ENCODE measurements around the gene DPP7.
"Not testable (repeated sequence)": the region's sequence is repeated elsewhere in the genome, so short reads cannot be mapped to it uniquely, and the experiment has no call there.

DPP7 gene

DNA sequence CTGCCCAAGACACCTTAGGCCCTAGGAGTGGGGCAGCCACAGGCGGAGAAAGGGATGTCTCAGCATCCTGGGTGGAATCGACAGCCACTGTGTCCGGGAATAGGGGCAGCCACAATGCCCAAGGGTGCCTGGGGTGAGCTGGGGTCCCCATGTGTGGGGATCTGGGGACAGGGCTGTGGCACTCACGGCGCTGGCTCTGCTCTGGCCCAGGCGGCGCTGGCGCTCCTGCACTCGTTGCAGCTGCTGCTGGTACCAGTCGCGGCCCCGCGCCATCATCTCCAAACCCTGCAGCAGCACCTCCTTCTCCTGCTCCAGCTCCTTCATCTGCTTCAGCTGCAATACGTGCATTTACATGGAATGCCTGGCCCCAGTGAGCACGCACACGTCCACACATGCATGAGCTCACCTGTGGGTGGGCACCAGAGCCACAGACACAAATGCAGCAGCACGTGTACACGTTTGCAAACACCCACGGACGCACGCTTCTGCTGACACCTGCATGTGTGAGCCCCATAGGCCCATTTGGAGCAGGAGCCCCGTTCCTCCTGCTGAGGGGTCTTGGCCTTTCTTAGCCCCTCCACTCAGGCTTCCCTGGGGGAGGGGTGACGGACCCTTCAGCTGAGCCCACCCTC, 49.1 kb downstream of the DPP7 start:
- no peak for DNase-seq (ENCODE audit: low read depth)
- H3K4me3 ChIP-seq (ENCODE audit: low read depth, low read length): no peak overlapping the region
- TF ChIP-seq, protein P1, sequence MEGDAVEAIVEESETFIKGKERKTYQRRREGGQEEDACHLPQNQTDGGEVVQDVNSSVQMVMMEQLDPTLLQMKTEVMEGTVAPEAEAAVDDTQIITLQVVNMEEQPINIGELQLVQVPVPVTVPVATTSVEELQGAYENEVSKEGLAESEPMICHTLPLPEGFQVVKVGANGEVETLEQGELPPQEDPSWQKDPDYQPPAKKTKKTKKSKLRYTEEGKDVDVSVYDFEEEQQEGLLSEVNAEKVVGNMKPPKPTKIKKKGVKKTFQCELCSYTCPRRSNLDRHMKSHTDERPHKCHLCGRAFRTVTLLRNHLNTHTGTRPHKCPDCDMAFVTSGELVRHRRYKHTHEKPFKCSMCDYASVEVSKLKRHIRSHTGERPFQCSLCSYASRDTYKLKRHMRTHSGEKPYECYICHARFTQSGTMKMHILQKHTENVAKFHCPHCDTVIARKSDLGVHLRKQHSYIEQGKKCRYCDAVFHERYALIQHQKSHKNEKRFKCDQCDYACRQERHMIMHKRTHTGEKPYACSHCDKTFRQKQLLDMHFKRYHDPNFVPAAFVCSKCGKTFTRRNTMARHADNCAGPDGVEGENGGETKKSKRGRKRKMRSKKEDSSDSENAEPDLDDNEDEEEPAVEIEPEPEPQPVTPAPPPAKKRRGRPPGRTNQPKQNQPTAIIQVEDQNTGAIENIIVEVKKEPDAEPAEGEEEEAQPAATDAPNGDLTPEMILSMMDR (IDR thresholded peaks at IDR 0.05; ENCODE audit: control insufficient read depth, extremely low read depth, insufficient read depth): no peak

DNA sequence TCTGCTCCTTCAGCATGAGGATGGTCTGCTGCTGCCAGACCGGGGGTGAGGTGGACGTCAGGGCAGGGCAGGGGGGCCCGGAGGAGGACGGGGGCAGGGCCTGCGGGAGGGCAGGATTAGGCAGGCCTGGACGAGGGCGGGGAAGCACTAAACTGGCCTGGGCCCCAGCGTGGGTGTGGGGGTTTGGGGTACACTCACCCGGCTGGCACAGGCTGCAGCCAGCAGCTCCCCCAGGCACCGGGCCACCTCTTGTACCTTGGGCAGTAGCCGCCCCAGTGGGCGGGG, 49.7 kb downstream of the DPP7 start:
- DNase-seq (ENCODE audit: low read depth): no peak
- TF ChIP-seq, protein P1 (IDR thresholded peaks at IDR 0.05; ENCODE audit: control insufficient read depth, extremely low read depth, insufficient read depth): no peak
- no peak overlapping the region for H3K4me3 ChIP-seq (ENCODE audit: low read depth, low read length)

DNA sequence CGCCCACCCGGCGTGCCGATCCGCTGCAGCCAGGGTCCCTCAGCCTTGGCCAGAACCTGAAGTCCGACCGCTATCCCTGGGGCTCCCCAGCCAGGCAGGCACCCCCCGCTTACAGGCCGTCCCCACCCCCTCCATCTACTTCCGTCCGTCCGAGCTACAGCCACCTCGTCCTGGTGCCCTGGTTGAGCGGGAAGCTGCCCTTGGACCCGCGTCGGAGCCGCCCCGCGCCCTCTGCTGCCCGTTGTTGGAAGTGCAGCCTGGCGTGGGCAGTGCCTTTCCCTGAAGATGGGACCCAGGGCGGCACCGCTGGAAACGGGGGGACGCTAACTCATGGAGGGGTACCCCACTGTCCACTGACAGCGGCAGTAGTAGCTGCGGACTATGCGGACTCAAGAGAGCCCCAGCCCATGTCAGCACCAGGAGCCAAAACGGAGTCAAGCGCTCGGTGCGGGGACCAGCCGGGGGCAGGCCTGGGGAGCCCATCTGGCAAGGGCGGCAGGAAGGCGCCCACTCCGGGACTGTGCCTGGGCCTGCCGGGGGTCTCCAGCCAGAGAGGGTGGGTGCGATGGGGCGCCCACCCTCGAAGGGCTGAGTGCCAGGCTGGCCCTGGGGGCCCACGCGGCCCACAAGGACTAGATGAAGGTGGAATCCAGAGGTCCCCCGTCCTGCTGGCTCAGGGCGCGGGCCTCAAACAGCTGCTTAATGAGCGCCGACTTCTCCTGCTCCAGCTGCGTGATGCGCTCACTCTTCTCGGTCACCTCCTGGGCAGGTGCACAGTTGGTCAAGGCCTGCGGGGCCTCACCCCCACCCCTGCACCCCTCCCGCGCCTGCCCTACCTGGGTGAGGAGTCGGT, 50.3 kb downstream of the DPP7 start:
- H3K4me3 ChIP-seq (ENCODE audit: low read depth, low read length): no peak overlapping the region
- no peak for DNase-seq (ENCODE audit: low read depth)
- TF ChIP-seq, protein P1 (IDR thresholded peaks at IDR 0.05; ENCODE audit: control insufficient read depth, extremely low read depth, insufficient read depth): peak; percentile 98

DNA sequence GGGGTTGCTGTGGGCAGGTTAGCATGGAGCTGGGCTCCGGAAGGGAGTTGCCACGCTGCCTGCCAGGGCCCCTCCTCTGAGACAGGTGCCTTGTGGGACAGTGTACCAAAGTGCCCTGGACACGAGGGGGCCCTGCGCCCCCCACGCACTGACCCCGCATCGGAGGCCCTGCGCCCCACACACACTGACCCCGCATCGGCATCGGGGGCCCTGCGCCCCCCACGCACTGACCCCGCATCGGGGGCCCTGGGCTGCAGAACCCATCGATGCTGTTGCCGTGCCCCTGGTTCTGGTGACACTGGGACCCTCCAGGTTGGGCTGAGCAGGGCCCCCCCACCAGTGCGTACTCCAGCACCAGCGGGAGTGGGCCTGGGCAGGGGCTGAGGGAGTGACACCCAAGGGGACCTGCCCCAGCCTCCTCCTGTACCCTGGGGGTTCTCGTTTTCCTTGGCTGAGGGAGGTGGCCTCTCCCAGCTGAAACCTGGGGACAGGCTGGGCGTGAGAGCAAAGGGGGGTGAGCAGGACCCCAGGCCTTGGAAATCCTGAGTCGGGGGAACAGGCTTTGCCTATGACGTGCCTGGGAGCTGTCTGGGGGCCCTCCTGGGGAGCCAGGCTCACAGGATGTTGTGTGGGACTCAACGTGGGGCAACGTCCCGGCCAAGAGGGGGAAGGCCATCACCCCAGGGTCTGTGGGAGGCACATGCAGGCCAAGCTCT, 51.1 kb downstream of the DPP7 start:
- DNase-seq (ENCODE audit: low read depth): no peak
- no peak overlapping the region for H3K4me3 ChIP-seq (ENCODE audit: low read depth, low read length)
- TF ChIP-seq, protein P1 (IDR thresholded peaks at IDR 0.05; ENCODE audit: control insufficient read depth, extremely low read depth, insufficient read depth): no peak

DNA sequence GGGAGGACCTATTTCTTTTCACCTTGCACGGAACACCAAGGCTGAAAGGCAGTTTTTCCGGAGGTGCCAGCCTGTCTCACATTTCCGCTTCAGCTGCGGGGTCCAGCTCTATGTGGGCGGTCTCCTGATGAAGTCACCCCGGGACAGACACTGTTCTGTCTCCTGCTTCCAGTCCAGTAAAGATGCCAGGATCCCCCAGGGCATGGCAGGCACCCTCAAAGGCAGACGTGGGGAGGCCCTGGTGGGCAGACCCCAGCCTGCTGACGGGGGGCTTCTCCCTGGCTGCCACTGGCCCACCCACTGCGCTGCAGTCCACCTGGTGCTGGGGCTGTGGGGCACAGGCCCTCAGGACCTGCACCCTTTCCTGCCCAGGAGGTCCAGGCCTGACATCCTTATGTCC, 51.7 kb downstream of the DPP7 start:
- not testable (repeated sequence) for H3K4me3 ChIP-seq (ENCODE audit: low read depth, low read length); DNase-seq (ENCODE audit: low read depth)

DNA sequence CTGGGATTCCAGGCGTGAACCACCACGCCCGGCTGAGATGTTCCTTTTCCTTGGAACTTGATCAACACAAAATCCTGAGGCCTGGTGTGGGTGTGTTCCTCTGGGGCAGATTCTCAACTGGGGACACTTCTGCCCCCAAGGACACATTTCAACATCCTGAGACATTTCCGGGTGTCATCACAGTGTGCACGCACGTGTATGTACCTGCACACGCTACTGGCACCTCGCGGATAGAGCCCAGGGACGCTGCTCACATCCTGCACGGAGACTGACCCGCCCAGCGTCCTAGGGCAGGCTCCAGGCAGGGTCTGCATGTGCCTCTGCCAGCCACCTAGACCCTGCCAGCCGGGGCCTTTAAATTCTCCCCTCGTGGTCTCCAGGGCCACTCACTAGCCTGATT, 52.1 kb downstream of the DPP7 start:
- no peak for DNase-seq (ENCODE audit: low read depth)
- TF ChIP-seq, protein P1 (IDR thresholded peaks at IDR 0.05; ENCODE audit: control insufficient read depth, extremely low read depth, insufficient read depth): no peak
- H3K4me3 ChIP-seq (ENCODE audit: low read depth, low read length): no peak overlapping the region
